SH-SY5Y (cell line): ENCODE measurements around the gene UGT1A10.

ENCODE experiments used
- GATA2 ChIP-seq: IDR thresholded peaks from 2 replicates; pipeline ENCODE4 v1.6.1; 2011; ENCODE audit warnings: mild to moderate bottlenecking, low read depth, low read length
- GATA3 ChIP-seq: IDR thresholded peaks from 2 replicates; pipeline ENCODE4 v1.6.1; 2011; ENCODE audit warnings: low read depth, mild to moderate bottlenecking, low read length, moderate library complexity

DNA sequence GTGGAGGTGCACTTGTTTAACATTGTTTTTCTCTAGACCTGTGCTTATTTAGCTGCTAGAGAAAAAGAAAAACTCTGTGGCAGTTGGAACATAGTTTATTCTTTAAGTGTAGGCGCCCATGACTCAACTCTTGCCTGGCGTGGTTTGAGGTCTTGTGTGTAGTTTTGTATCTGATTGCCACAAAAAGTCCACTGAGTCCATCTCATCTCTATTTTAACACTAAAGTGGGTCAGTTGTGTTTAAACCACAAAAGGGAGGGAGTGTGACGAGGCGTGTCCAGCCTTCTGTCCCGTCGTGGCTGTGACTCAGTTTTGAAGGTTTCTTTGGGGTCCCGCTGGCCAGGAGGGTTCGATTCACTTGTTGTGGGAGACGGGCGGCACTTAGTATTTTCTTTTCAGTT, 20.2 kb downstream of the UGT1A10 start:
- no peak for TF ChIP-seq GATA3
- TF ChIP-seq GATA2, result no peak
